Measurements from ENCODE around the gene CCDC102A.
"Not testable (repeated sequence)": the region's sequence is repeated elsewhere in the genome, so short reads cannot be mapped to it uniquely, and the experiment has no call there.

Gene CCDC102A

GRCh38 chr16:57499941-57500340, 36.4 kb downstream of the CCDC102A start:
- DNase-seq = not testable (repeated sequence)

- DNase-seq = no peak
Observed at GRCh38 chr16:57498031-57498430, 38.3 kb downstream of the CCDC102A start.

- no peak for DNase-seq
Observed at GRCh38 chr16:57497121-57497520, 39.2 kb downstream of the CCDC102A start.

- DNase-seq = no peak
Observed at GRCh38 chr16:57493767-57494166, 42.6 kb downstream of the CCDC102A start.

- DNase-seq = no peak
Observed at GRCh38 chr16:57489229-57489628, 47.1 kb downstream of the CCDC102A start.

- no peak for DNase-seq
Observed at GRCh38 chr16:57486858-57487834, 49.2 kb downstream of the CCDC102A start.

GRCh38 chr16:57485916-57486857, 50.2 kb downstream of the CCDC102A start, which contains the start of gene DOK4:
Gene DOK4, minus strand, starts transcription at chr16:57486493. Its CDS starts 6,986 bp downstream, at chr16:57479507.
- peak; percentile 79 for DNase-seq

GRCh38 chr16:57485091-57485915, 51.1 kb downstream of the CCDC102A start:
- DNase-seq = no peak

GRCh38 chr16:57484515-57485005, 51.8 kb downstream of the CCDC102A start:
- no peak for DNase-seq

- DNase-seq = no peak
Observed at GRCh38 chr16:57483725-57484514, 52.5 kb downstream of the CCDC102A start.

- DNase-seq = no peak
Observed at GRCh38 chr16:57482845-57483545, 53.4 kb downstream of the CCDC102A start.

GRCh38 chr16:57481421-57481820, 55.0 kb downstream of the CCDC102A start:
- DNase-seq = no peak

- DNase-seq = no peak
Observed at GRCh38 chr16:57480754-57481230, 55.6 kb downstream of the CCDC102A start.

- no peak for DNase-seq
Observed at GRCh38 chr16:57479976-57480753, 56.2 kb downstream of the CCDC102A start.

GRCh38 chr16:57479205-57479975, 57.0 kb downstream of the CCDC102A start:
- peak; percentile 40 for DNase-seq

GRCh38 chr16:57478396-57479204, 57.8 kb downstream of the CCDC102A start:
- no peak for DNase-seq

GRCh38 chr16:57477531-57478202, 58.7 kb downstream of the CCDC102A start:
- DNase-seq = peak; percentile 1
